Gastrocnemius medialis (tissue), 4 donors: Measurements from ENCODE around the gene MOB3C. TPM values are rescaled to one million over a fixed set of nuclear protein-coding genes. Genes with fewer than 3 reads are reported as not detected.
"Not testable (repeated sequence)": the region's sequence is repeated elsewhere in the genome, so short reads cannot be mapped to it uniquely, and the experiment has no call there.

Experiments
- ATAC-seq, 2 donors: fragments of 150-250 bp; one replicate each; pipeline ENCODE4 v1.9.1; 2016
- DNase-seq, 2 donors: peaks; one replicate each; pipeline ENCODE4 v3.0.0-alpha.2; 2019
- H3K27ac ChIP-seq, 4 donors: fragments of 200-600 bp; sonication (generic); 1 replicate in 1 of 4; 2 replicates in 3 of 4; pipeline ENCODE4 v1.5.1; 2016 to 2018; ENCODE audit warnings: mild to moderate bottlenecking in 2 of 4, moderate library complexity in 1 of 4
- H3K27me3 ChIP-seq, 3 donors: fragments of 200-600 bp; sonication (generic) in 2 of 3; 1 replicate in 1 of 3; 2 replicates in 2 of 3; pipeline versions ENCODE4 v1.5.1 to v1.6.0; 2016 to 2019; ENCODE audit warnings: mild to moderate bottlenecking in 1 of 3, moderate library complexity in 1 of 3
- H3K36me3 ChIP-seq, 2 donors: fragments of 200-600 bp; sonication (generic) in 1 of 2; one replicate each; pipeline ENCODE4 v1.5.1; 2017 to 2018
- H3K4me1 ChIP-seq, 2 donors: fragments of 200-600 bp; sonication (generic) in 1 of 2; one replicate each; pipeline ENCODE4 v1.5.1; 2016 to 2017; ENCODE audit warnings: mild to moderate bottlenecking in 2 of 2
- H3K4me3 ChIP-seq, 4 donors: fragments of 200-600 bp; sonication (generic) in 3 of 4; 1 replicate in 1 of 4; 2 replicates in 3 of 4; pipeline ENCODE4 v1.5.1; 2016 to 2019; ENCODE audit warnings: mild to moderate bottlenecking in 2 of 4
- H3K9me3 ChIP-seq, 3 donors: fragments of 200-600 bp; sonication (generic) in 2 of 3; 1 replicate in 1 of 3; 2 replicates in 2 of 3; pipeline ENCODE4 v1.5.1; 2016 to 2019
- POLR2A ChIP-seq, 2 donors: fragments of 450-650 bp; IDR thresholded peaks; one replicate each; pipeline ENCODE4 v1.6.1; 2017; ENCODE audit warnings: antibody characterized with exemption in 2 of 2, mild to moderate bottlenecking in 2 of 2, moderate library complexity in 2 of 2
- in situ Hi-C, 4 donors: fragments of 200-750 bp; cut with MboI; loops; one replicate each; pipeline versions ENCODE4 v1.15.0 to v1.8.0; 2017; ENCODE audit warnings: low sequenced_read_pairs in 4 of 4
- intact Hi-C: fragments of 100-400 bp; cut with DNase I; formaldehyde crosslinking; loops from one replicate; pipeline ENCODE4 v1.15.1; 2023; ENCODE audit warnings: low total_unique reads
- total RNA-seq, 4 donors: library from RNA; depleted of rRNA; stranded (reverse); fragments of >200 nt; gene quantifications; one replicate each; pipeline versions ENCODE4 v1.1.0 to v1.2.3, GENCODE V29; 2016
- TF ChIP-seq, protein P1 (sequence below), 5 experiments: fragments of 450-650 bp in 3 of 5; fragments of 200-600 bp in 2 of 5; sonication (generic) in 2 of 5; IDR thresholded peaks in 4 of 5; conservative IDR thresholded peaks in 1 of 5; 1 replicate in 4 of 5; 2 replicates in 1 of 5; pipeline ENCODE4 v1.5.1; 2016 to 2019; ENCODE audit warnings: antibody characterized with exemption in 5 of 5, mild to moderate bottlenecking in 3 of 5, moderate library complexity in 3 of 5

The MOB3C gene
- total RNA-seq, 4 donors from 2014 or later = 11.3 to 26.5 (median 23.3) TPM

DNA sequence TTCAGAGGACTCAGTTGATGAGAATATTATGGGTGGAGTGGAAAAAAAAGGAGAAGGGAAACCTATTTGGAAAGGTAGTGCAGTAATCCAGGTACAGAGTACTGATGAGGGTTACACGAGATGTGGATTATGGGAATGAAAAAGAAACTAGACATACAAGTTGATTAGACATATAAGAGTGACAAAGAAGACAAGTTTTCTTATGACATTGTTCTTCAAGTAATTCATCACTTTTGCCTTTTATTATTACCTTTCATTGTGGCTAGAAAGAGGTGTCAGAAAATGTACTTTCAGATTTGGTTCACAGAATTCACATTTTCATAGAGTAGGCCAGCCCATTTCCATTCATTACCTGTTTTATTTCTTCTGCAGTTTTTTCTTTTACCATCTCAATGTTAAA lies 41.2 kb upstream of the MOB3C start:
- H3K4me3 ChIP-seq = no peak overlapping the region
- in situ Hi-C loops (no loop called here), intact Hi-C loops (no loop called here)
- H3K9me3 ChIP-seq = no peaks in the 10 kb centered on the region
- no peak overlapping the region for H3K27ac ChIP-seq
- TF ChIP-seq POLR2A (IDR thresholded peaks at IDR 0.05) = no peak
- TF ChIP-seq, protein P1, sequence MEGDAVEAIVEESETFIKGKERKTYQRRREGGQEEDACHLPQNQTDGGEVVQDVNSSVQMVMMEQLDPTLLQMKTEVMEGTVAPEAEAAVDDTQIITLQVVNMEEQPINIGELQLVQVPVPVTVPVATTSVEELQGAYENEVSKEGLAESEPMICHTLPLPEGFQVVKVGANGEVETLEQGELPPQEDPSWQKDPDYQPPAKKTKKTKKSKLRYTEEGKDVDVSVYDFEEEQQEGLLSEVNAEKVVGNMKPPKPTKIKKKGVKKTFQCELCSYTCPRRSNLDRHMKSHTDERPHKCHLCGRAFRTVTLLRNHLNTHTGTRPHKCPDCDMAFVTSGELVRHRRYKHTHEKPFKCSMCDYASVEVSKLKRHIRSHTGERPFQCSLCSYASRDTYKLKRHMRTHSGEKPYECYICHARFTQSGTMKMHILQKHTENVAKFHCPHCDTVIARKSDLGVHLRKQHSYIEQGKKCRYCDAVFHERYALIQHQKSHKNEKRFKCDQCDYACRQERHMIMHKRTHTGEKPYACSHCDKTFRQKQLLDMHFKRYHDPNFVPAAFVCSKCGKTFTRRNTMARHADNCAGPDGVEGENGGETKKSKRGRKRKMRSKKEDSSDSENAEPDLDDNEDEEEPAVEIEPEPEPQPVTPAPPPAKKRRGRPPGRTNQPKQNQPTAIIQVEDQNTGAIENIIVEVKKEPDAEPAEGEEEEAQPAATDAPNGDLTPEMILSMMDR (IDR thresholded peaks at IDR 0.05 in 4 of 5, conservative IDR thresholded peaks at IDR 0.05 in 1 of 5) = no peak
- no peaks in the 10 kb centered on the region for H3K4me1 ChIP-seq
- no peak for DNase-seq
- H3K27me3 ChIP-seq = no peaks in the 10 kb centered on the region
- peaks cover 0 to 51% of the 10 kb centered on the region in 2 donors for H3K36me3 ChIP-seq
- ATAC-seq = no peak

DNA sequence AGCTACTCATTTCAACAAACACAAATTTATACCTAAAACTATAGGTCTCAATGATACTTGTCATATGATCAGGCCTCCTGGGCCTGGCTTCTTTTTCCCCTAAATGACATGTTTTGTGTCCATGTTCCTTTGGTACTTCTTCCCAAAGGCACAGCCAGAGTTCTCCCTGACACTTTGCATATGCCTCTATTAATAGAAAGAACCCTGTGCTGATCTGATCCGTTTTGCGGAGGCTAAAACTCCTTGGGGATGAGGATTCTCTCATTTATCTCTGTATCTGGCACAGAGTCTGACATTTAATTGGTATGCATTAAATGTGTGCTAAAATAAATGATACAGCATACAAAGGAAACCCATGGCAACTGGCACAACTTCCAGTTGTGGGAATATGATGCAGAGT lies 40.0 kb upstream of the MOB3C start:
- peaks cover 0 to 62% of the 10 kb centered on the region in 2 donors for H3K36me3 ChIP-seq
- H3K27me3 ChIP-seq = no peaks in the 10 kb centered on the region
- intact Hi-C loops (no loop called here), in situ Hi-C loops (no loop called here)
- TF ChIP-seq POLR2A (IDR thresholded peaks at IDR 0.05) = no peak
- TF ChIP-seq, protein P1 (IDR thresholded peaks at IDR 0.05 in 4 of 5, conservative IDR thresholded peaks at IDR 0.05 in 1 of 5) = no peak
- no peaks in the 10 kb centered on the region for H3K4me1 ChIP-seq
- ATAC-seq (no peak), DNase-seq (no peak)
- no peak overlapping the region for H3K27ac ChIP-seq
- no peaks in the 10 kb centered on the region for H3K9me3 ChIP-seq
- H3K4me3 ChIP-seq = no peak overlapping the region

- H3K4me1 ChIP-seq = no peaks in the 10 kb centered on the region
- intact Hi-C loops (no loop called here), in situ Hi-C loops (no loop called here)
- no peaks in the 10 kb centered on the region for H3K9me3 ChIP-seq
- TF ChIP-seq, protein P1 (IDR thresholded peaks at IDR 0.05 in 4 of 5, conservative IDR thresholded peaks at IDR 0.05 in 1 of 5) = no peak
- TF ChIP-seq POLR2A (IDR thresholded peaks at IDR 0.05) = no peak
- no peak for ATAC-seq
- H3K4me3 ChIP-seq = no peak overlapping the region
- no peak overlapping the region for H3K27ac ChIP-seq
- no peak for DNase-seq
- H3K36me3 ChIP-seq = peaks cover 0 to 62% of the 10 kb centered on the region in 2 donors
- H3K27me3 ChIP-seq = no peaks in the 10 kb centered on the region
These were observed 39.2 kb upstream of the MOB3C start for GRCh38 chr1:46655848-46656247.

GRCh38 chr1:46654698-46655097 lies 38.1 kb upstream of the MOB3C start:
- H3K4me3 ChIP-seq, ATAC-seq: not testable (repeated sequence)

DNA sequence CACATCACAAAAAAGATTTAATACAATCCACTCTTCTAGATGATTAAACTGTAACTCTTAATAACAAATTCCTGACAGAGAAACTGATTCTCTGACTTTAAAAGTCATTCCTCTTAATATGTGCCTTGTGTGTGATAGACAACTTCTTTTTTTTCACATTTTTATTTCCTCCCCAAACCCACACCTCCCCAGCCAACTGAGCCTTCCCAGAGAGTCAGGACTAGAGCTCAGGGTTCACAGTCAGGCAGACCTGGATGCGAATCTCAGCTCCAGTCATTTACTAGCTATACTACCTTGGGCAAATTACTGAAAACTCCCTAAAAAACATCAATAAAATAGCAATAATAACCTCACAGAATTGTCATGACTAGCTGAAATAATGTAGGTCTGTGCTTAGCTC lies 37.4 kb upstream of the MOB3C start:
- H3K4me1 ChIP-seq = no peaks in the 10 kb centered on the region
- H3K4me3 ChIP-seq = no peak overlapping the region
- in situ Hi-C loops (no loop called here), intact Hi-C loops (no loop called here)
- TF ChIP-seq, protein P1 (IDR thresholded peaks at IDR 0.05 in 4 of 5, conservative IDR thresholded peaks at IDR 0.05 in 1 of 5) = no peak
- no peak for TF ChIP-seq POLR2A (IDR thresholded peaks at IDR 0.05)
- no peaks in the 10 kb centered on the region for H3K27me3 ChIP-seq
- ATAC-seq (no peak), DNase-seq (no peak)
- peaks cover 0 to 80% of the 10 kb centered on the region in 2 donors for H3K36me3 ChIP-seq
- H3K27ac ChIP-seq = no peak overlapping the region
- no peaks in the 10 kb centered on the region for H3K9me3 ChIP-seq

More at GRCh38 chr1:46654698-46655097, 38.1 kb upstream of the MOB3C start:
- peaks cover 0 to 73% of the 10 kb centered on the region in 2 donors for H3K36me3 ChIP-seq
- H3K27me3 ChIP-seq, DNase-seq, in situ Hi-C loops, H3K27ac ChIP-seq, intact Hi-C loops, H3K9me3 ChIP-seq, H3K4me1 ChIP-seq: not testable (repeated sequence)
